HG03469 (cell line): ENCODE results near the gene NEDD4L.

Experiments used
- ATAC-seq: cut with Tn5 transposase; IDR thresholded peaks from one replicate; pipeline ENCODE4 v1.9.1; 2021; ENCODE audit warnings: mild to moderate bottlenecking, moderate library complexity, moderate number of reproducible peaks; ENCODE audit not compliant: unreplicated experiment

NEDD4L gene

GRCh38 chr18:58051765-58052460 lies 7.9 kb downstream of the NEDD4L start:
- no peak for ATAC-seq

DNA sequence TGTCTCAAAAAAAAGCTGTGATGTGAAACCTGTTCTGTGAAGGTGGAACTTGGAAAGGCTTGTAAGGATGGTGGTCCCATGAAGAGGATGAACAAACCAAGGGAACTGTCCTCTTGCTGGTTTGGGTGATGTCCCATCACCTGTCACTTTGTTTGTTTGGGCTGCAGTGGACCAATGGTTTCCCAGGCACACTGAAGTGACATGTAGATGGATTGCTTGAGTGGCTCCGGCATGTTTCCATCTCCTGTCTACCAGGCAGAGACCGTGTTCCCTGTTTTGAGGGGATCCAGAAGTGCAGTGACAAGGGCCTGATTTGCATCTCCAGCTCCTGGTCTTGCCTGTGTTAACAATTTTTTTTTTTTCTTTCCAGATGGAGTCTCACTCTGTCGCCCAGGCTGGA lies 8.9 kb downstream of the NEDD4L start:
- no peak for ATAC-seq

DNA sequence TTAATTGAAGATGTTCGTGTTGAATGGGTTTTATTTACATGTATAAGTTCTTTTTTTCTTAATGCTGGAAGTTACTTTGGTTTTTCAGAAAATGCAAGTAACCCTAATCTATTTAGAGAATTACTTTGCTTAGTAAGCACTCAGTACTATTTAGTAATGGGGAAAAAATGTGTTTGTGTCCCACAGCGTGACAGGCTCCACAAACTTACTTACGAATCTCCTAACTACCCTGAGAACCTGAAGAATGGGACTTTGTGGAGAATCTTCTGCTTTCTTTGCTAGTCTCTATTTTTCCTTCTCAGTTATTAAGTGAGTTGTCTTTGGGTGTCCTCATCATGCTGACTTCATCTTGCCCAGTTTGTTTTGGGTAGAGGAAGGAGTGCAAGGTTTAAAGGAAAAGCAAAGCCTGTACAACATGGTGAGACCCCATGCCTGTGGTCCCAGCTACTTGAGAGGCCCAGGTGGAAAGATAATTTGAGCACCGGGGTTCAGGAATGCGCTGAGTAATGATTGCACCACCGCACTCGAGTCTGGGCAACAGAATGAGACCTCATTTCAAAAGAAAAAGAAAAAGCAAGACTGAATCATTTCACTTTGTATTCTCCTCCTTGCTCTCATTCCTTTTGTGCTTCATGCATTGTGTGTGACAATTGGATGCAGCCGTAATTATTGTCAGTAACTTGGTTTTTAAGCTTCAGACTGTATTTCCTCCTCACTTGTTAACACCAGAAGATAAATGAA lies 10.2 kb downstream of the NEDD4L start:
- ATAC-seq: no peak

DNA sequence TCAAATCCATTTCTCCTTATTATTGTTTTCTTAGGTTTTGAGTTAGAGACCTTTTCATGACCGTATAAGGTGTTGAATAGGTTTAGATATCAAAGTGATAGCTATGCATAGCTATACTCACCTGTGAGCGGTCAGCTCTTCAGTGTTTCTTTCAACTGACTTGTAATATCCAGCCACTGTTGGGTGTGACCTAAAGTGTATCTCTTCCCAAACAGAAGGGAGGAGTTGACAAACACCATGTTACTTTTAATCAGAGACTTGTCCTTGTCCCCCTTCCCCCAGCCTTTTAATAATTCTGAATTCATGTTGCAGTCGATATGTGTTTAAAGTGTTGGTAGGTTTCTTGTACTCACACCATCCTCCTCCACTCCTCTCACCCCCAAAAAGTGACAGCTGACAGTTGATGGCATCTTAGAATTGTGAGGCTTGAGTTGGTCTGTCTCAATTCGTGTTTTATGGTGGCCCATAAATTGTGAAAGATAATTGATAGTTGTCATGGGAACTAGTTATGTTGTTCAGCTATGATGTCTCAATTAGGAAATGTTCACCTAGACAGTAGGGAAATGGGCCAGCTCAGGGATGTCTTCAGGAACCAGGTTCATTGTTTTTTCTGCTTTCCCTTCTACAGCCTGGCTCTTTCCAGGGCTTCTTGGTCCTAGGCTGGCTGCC lies 12.0 kb downstream of the NEDD4L start:
- ATAC-seq: no peak

- ATAC-seq: no peak
Observed at GRCh38 chr18:58056852-58057251, 12.8 kb downstream of the NEDD4L start.

GRCh38 chr18:58057291-58057965 lies 13.4 kb downstream of the NEDD4L start:
- ATAC-seq: no peak

DNA sequence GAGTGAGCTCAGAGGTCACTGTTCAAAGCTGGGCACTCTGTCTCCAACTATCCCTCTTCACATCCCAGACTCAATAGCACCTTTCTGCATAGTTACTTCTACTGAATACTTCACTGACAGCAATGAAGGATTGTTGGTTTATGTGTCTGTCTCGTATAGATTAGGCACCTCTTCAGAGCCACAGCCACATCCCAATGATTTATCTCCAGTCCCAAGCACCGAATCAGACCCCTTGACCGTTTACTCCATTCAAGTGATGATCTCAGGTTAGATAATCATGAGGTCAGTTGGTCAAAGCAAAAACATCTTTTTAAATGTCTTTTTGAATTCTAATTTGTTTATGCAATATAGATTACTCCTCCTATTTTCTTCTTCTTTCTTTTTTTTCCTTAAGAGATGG lies 14.7 kb downstream of the NEDD4L start:
- no peak for ATAC-seq

GRCh38 chr18:58060254-58060653 lies 16.2 kb downstream of the NEDD4L start:
- no peak for ATAC-seq

- no peak for ATAC-seq
Observed at GRCh38 chr18:58061349-58061748, 17.3 kb downstream of the NEDD4L start.

DNA sequence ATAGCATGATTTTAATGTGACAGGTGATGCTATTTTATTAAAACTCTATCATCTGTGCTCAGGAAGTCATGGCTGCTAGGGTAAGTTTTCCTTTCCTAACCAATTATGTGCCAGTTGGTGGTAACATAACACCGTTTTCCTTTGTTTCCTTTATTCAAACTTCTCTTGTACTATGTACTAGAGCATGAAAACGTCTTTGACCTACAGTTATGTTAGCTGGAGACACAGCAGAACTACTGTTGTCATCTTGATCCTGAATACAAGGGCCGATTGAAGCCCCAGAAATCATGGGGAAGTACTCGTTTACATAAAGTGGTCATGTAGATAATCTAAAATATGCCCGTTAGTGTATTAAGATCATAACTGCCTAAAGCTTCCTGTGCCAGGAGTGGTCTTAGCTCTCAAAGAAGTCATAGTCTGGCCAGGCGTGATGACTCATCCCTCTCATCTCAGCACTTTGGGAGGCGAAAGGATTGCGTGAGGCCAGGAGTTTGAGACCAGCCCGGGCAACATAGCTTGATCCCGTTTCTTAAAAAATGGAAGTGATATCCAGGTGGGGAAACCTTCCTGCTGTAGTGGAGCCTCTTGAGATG lies 20.5 kb downstream of the NEDD4L start:
- ATAC-seq: no peak

- no peak for ATAC-seq
Observed at GRCh38 chr18:58065956-58066355, 21.9 kb downstream of the NEDD4L start.

GRCh38 chr18:58067601-58068000 lies 23.6 kb downstream of the NEDD4L start:
- no peak for ATAC-seq

DNA sequence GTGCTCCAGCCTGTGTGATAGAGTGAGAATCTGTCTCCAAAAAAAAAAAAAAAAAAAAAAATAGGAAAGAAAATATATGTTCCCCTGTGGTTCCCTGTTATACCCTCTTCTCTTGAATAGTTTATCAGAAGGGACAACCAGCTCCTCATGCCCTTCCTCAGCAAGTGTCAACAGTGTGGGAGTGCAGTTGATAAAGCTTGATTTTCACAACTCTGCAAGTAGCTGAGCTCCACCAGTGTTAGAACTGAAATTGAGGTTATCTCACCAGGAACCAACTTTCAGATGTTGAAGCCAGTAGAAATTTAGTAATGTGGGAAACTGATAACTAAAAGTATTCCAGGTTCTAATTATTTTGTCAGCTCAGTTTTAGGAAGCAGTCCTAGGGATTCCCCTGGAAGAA lies 25.1 kb downstream of the NEDD4L start:
- ATAC-seq: no peak

- no peak for ATAC-seq
Observed at GRCh38 chr18:58069721-58070292, 25.8 kb downstream of the NEDD4L start.

DNA sequence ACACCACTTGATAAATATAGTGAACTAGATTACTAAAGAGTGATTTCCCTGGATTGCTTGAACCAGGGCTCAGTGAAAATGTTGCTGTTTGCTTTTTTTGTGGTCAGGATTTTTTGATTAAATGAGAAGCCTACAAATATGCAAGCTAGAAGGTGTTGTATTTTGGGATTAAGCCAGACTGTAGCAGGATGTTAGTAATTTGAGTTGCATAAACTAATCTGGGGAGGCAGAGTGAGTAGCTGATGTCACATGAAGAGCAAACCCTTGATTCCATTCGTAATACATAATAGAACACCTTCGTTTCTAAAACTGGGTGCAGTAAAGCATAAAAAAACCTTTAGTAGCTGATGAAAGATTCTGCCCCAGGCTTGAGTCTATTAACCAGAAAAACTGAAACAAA lies 32.0 kb downstream of the NEDD4L start:
- ATAC-seq: no peak

DNA sequence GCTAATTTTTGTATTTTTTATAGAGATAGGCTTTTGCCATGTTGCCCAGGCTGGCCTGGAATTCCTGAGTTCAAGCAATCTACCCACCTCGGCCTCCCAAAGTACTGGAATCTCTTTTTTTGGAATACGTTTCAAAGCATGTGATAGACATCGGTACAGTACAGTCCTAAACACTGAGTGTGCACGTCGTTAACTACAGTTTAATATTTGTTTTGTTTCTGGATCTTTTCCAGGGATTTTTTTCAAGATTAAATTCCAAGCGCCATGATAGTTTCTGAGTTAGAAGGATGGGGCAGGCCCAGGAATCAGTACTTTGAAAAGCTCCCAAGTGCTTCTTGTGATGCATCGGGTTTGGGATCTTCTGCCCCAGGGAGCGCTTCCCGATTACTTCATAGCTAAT lies 33.3 kb downstream of the NEDD4L start:
- ATAC-seq: no peak

- no peak for ATAC-seq
Observed at GRCh38 chr18:58078889-58079573, 35.0 kb downstream of the NEDD4L start.

DNA sequence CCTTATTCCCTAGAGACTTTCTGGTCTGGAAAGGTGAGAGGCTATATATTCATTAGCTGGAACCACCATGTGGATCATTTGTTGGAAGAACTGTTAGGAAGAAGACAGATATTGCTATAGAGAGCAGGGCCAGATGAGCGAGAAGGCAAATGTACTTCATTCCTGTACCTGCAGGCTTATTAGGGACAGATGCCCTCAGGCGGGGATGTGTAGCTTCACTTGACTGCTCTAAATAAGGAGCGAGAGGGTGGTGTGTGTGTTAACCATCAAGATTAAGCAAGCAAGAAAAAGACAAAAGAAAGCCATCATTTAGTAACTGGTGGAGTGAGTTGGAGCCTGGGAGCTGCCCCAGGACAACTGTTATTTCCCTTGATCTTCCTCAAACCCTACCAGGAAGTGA lies 36.4 kb downstream of the NEDD4L start:
- no peak for ATAC-seq

GRCh38 chr18:58087928-58088690 lies 44.1 kb downstream of the NEDD4L start:
- ATAC-seq: no peak
